Fibroblast of skin of back (primary cell): ENCODE data around the gene GAS1.

Experiments
- DNase-seq: peaks from one replicate; pipeline ENCODE4 v3.0.0-alpha.2; 2013

GAS1 gene

DNA sequence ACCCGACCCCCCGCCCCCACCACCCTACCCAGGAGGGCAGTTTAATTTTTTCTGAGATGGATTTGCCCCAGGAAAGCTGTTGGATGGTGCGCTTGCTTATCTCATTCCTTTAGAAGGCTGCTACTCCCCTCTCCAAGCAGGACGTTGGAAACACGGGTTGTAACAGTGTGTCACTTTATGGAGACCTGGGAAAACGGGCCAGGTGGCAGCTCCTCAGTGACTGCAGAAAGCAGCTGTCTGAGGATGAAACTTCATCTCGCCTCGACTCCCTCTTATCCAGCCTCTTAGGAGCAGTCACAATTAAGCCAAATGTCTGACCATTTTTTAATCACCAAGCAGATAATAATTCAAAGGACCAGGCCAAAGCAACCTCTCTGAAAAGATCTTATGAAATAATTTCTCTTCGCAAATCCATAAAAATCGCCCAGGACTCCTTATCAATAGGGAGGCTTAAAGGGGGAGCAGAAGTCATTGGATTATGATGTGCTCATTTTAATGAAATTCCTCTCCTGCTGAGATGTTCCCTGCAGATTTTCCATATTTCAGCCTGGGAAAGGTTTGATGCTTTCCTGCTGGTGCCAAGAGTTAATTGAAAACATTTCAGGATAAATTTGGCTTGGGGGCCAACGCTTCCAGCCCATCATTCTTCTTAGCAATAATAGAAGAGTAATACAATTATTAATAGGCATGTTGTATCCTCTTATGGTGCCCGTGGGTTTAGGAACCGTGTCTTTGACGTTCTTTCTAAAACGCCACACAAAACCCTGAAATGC lies 26.0 kb downstream of the GAS1 start:
- DNase-seq: peak; percentile 48

- no peak for DNase-seq
Observed at GRCh38 chr9:86918556-86918955, 28.8 kb downstream of the GAS1 start.

DNA sequence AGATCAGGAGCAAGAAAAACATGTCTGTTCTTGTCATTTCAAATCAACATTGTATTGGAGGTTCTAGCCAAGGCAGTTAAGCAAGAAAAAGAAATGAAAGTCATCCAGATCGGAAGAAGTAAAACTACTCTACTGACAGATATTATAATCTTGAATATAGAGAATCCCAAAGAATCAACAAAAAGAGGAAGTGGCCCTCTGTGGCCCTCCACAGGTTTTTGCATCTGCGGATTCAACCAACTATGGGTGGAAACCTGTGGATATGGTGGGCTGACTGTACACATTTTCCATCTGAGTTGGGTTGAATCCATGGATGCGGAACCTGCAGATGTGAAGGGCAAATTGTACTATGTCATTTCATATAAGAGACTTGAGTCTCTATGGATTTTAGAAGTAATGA lies 35.1 kb downstream of the GAS1 start:
- DNase-seq: no peak

DNA sequence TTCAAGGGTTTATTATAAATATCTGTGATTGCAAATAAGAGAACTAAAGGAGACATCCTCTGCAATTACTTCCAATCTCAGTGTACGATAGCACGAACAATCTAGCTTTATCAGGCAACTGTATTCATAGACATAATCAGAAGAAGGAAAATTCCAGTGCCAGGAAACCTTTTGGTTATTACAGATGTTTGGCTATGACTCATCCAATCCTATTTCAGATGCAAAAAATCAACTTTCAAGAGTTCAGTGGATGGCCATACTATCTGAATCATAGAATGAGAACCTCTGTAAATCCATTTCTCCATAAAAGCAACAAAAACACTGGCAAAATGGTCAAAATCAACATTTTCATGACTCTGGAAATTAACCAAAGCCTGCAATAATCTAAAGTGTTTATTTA lies 37.9 kb downstream of the GAS1 start:
- DNase-seq: peak; percentile 67

DNA sequence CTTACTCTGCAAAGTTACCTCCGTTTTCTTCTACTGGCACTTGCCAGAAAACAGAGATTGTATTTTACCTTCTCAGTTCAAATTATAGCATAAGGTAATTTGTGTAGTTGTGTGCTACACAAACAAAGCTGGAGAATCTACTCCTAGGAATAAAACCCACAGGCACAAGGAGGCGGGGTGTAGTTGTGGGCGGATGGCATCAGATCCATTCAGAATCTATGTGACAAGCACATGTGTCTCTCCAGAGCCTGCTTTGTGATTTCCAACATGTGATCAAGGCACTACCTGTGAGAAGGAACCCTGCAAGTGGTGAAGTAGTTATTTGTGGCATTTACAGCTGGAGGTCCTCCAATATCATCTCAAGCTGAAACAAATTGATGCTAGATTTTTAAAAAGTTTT lies 39.0 kb downstream of the GAS1 start:
- no peak for DNase-seq

- no peak for DNase-seq
Observed at GRCh38 chr9:86907346-86907745, 40.0 kb downstream of the GAS1 start.

DNA sequence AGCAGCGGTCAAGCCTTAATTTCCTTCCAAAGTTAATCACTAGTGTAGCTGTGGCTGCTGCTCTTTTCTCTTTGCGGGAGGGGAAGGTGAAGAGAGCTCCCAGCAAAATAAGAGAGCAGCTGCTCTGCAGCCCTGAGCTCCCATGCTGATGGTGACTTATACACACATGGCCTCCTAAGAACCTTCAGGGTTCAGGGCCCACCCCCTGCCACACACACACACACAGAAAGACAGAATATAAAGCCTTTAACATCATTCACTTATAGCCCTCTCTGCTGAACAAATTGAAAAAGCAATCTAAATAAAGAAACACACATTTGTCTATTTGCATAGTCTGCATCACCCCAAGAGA lies 43.6 kb downstream of the GAS1 start:
- DNase-seq: no peak

- DNase-seq: no peak
Observed at GRCh38 chr9:86902991-86903733, 44.1 kb downstream of the GAS1 start.

DNA sequence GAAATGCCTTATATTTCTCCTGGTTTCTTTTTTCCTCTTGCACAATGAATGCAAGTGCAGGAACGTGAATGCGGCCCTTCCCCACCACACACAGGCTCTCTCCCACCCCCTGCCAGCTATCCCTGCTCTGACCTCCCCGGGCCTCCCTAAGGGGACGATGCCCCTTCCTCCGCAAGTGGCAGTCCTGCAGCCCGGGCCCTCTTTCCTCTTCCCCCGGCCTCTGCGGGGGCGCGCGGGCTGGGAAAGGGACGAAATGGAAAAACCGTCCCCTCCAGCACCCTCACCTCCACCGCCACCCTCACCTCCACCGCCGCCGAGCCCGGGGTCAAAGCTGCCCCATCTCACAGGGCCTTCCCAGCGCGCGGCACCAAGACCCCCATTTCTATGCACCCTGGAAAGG lies 44.7 kb downstream of the GAS1 start:
- no peak for DNase-seq

- no peak for DNase-seq
Observed at GRCh38 chr9:86902176-86902575, 45.1 kb downstream of the GAS1 start.

- no peak for DNase-seq
Observed at GRCh38 chr9:86901511-86901910, 45.8 kb downstream of the GAS1 start.
